WI38 (cell line): Measurements from ENCODE around the gene RNF212.

Experiments used
- H3K4me3 ChIP-seq: 2 replicates; pipeline ENCODE4 v1.5.1; 2011; ENCODE audit warnings: low read depth, mild to moderate bottlenecking, control low read depth, low read length
- TF ChIP-seq, protein P1 (sequence below): IDR thresholded peaks from 2 replicates; pipeline ENCODE4 v1.5.1; 2012; ENCODE audit warnings: low read depth, mild to moderate bottlenecking, control low read depth, low read length

Gene RNF212

DNA sequence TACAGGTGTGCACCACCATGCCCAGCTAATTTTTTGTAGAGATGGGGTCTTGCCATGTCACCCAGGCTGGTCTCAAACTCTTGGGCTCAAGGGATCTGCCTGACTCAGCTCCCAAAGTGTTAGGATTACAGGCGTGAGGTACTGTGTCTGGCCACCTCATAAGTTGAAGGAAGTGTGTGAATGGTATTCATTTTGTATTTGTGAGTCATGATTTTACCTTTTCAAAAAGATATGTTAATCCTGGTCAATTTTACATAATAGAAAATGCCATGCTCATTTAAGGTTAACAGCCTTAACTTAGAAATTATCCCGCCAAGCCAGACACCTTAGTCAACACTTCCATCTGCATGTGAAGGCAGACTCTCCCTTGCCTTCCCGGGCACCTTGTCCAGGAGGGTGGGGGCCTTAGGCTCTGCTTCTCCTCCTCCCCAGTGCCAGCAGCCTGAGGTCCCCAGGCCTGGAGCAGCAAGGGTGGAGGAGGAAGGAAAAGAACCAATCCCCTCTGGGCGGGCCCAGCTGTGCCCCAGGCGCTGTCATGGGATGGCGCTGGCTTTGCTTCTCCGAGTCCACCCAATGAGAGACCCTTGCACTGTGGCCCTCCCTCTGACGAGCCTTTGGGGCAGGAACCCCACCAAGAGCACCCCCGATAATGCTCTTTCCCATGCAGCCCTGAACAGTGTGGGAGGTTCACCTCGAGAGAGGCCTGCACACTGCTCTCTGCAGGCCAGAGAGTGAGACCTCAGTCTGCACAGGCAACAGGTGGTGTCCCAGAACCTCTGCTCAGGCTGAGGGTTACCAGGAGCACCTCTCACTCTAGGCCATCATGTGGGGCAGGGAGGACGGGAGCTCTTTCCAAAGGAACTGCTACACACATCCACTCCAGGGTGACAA is 37.3 kb downstream of the RNF212 start:
- TF ChIP-seq, protein P1, sequence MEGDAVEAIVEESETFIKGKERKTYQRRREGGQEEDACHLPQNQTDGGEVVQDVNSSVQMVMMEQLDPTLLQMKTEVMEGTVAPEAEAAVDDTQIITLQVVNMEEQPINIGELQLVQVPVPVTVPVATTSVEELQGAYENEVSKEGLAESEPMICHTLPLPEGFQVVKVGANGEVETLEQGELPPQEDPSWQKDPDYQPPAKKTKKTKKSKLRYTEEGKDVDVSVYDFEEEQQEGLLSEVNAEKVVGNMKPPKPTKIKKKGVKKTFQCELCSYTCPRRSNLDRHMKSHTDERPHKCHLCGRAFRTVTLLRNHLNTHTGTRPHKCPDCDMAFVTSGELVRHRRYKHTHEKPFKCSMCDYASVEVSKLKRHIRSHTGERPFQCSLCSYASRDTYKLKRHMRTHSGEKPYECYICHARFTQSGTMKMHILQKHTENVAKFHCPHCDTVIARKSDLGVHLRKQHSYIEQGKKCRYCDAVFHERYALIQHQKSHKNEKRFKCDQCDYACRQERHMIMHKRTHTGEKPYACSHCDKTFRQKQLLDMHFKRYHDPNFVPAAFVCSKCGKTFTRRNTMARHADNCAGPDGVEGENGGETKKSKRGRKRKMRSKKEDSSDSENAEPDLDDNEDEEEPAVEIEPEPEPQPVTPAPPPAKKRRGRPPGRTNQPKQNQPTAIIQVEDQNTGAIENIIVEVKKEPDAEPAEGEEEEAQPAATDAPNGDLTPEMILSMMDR: no peak
- no peak overlapping the region for H3K4me3 ChIP-seq

DNA sequence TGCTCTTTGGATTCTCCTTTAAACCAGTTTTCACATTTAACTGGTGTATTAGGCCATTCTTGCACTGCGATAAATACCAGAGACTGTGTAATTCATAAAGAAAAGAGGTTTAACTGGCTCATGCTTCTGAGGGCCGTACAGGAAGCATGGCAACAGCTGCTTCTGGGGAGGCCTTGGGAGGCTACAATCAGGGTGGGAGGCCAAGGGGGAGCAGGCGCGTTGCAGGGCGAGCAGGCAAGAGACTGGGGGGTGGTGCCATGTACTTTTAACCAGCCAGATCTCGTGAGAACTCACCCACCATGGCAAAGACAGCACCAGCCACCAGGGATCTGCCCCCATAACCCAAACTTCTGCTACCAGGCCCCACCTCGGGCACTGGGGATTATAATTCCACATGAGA is 38.1 kb downstream of the RNF212 start:
- TF ChIP-seq, protein P1: no peak
- no peak overlapping the region for H3K4me3 ChIP-seq

DNA sequence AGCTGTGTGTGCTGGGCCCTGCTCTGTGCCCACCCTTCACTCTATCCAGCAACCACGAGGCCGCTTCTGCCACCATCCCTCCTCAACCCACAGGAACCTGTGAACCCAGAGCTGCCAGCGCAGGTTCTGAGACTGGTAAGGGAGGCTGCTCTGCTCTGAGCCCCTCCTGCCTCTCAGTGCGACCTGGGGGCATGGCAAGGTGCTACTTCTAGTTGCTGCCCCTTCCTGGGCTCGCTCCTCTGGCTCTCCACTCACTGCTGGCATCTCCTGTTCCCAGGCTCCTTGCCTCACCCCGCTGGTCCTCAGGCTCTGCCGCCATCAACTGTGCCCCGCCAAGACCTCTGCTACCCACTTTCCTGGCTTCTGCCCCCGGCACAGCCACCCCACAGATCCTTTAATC is 39.3 kb downstream of the RNF212 start:
- TF ChIP-seq, protein P1: no peak
- H3K4me3 ChIP-seq: no peak overlapping the region

DNA sequence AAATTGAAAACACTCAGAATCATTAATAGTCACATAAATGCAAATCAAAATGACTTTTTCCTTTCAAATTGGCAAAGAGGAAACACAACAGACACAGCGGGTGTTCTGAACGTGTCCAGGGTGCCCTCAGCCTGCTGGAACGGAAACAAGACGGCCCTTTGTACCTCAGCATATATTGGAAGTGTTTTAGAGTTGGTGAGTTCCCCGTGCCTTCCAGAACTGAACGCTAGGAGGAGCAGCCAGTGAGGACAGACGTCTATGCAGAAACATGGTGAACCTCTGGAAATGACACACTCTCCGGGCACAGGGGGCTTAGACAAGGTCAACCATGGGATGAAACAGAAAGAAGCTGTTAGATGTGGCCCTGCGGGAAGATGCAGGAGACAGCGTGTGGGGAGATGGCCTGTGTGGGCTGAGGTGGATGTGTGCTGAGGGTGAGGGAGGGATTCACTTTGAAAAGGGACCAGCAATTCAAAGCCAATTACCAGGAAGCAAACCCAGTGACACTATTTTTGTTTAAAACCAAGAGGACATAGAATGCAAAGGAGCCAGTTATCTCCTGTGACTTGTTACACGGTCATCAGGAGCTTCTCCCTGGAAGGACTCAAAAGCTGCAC is 40.4 kb downstream of the RNF212 start:
- H3K4me3 ChIP-seq: no peak overlapping the region
- TF ChIP-seq, protein P1: peak; percentile 92

DNA sequence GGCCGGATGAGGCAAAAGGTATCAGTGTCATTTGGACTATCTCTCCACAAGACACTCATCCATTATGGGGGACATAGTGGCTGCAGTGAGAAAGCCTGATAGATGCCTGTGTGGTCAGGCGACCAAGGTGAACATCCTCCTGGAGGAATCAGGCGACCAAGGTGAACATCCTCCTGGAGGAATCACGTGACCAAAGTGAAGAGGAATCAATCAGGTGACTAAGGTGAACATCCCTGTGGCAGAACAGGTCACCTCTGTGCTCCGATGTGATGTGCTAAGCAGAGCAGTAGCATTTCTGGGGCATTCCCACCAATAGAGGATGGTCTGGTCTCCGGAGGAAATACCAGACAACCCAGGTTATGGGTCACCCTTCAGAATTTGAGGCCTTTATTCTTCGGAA is 44.0 kb downstream of the RNF212 start:
- TF ChIP-seq, protein P1: no peak
- no peak overlapping the region for H3K4me3 ChIP-seq

DNA sequence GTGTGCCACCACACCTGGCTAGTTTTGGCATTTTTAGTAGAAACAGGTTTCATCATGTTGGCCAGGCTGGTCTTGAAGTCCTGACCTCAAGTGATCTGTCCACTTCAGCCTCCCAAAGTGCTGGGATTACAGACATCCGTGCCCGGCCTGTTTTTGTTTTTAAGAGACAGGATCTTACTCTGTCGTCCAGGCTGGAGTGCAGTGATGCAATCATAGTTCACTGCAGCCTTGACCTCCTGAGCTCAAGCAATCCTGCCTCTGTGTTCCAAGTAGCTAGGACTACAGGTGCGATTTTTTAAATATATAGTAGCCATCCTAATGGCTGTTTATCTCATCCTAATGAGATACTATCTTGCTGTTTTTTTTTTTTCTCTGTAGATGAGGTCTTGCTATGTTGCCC is 47.6 kb downstream of the RNF212 start:
- no peak overlapping the region for H3K4me3 ChIP-seq
- TF ChIP-seq, protein P1: no peak

DNA sequence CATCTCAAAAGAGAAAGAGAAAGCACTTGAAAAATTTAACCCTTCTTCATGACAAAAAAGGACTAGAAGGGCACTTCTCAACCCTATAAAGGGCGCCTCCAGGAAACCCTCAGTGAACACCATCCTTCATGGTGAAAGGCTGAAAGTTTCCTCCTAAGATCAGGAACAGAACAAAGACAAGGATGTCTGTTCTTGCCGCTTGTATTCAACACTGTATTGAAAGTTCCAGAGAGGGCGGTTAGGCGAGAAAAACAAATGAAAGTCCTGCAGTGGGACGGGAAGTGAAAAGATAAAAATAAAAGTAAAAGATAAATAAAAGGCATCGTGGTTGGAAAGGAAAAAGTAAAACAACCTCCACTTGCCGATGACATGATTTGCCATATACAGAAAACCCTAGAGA is 50.9 kb downstream of the RNF212 start:
- TF ChIP-seq, protein P1: no peak
- no peak overlapping the region for H3K4me3 ChIP-seq
